Activated CD8-positive, alpha-beta memory T cell treated with anti-CD3 and anti-CD28 coated beads for 36 hours (primary cell): Measurements from ENCODE around the gene ACTR3C. TPM values are rescaled to one million over a fixed set of nuclear protein-coding genes. Genes with fewer than 3 reads are reported as not detected.

Experiments used
- CTCF ChIA-PET: fragments of 350-600 bp; sonication (Branson Sonifier 250); formaldehyde crosslinking; loops from one replicate; lab custom pipeline; 2021; ENCODE audit warnings: antibody characterized with exemption; lab: Charles Lee
- POLR2A ChIA-PET: fragments of 350-600 bp; sonication (Branson Sonifier 250); formaldehyde crosslinking; loops from one replicate; lab custom pipeline; 2021; ENCODE audit warnings: antibody characterized with exemption; lab: Charles Lee
- total RNA-seq, 2 experiments: library from RNA; stranded (reverse); gene quantifications; one replicate each; pipeline ENCODE4 v1.2.3, GENCODE V29; 2021

ACTR3C gene
- total RNA-seq, 2 experiments from 2014 or later, result 4.7 to 7.3 TPM

DNA sequence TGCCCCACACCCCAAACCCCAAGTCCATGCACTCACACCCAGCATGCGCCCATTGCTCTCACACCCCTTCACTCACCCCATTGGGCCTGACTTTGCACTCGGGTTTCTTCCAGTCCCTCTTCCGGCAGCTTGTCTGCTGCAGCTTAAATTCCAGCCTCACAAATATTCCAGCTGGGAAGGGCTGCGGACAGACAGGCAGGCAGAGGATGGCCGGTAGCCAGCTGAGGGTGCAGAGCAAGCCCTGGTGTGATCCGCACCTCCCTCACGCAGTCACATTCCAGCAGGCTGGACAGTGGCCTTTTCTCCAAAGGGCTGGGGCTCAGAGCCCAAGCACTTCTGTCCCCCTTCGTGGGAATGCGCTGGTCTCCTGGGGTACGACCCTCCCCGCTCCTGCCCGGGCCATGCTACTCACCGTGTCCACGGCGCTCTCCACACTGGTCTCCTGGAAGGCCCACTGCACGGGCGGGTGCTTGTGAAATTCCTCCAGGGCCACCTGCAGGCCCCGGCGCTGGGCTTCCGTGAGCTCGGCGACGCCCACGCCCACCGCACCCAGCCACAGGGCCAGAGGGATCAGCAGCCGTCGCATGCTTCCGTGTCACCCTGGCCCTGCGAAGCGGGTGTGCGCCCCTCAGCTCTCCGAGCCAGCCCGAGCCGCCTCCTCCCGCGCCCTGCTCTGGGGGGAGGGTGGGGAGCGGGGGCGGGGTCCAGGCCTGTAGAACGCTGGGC lies 16.8 kb upstream of the ACTR3C start:
- ChIA-PET POLR2A (no interaction called here), CTCF (no interaction called here)

GRCh38 chr7:150339409-150339809 lies 16.1 kb upstream of the ACTR3C start:
- ChIA-PET POLR2A (no interaction called here), CTCF (no interaction called here)

GRCh38 chr7:150338166-150338829 lies 15.0 kb upstream of the ACTR3C start:
- ChIA-PET CTCF (no interaction called here), POLR2A (no interaction called here)

- POLR2A ChIA-PET, result no interaction called here
- CTCF ChIA-PET, result no interaction called here
Observed at GRCh38 chr7:150337659-150338081, 14.3 kb upstream of the ACTR3C start.

DNA sequence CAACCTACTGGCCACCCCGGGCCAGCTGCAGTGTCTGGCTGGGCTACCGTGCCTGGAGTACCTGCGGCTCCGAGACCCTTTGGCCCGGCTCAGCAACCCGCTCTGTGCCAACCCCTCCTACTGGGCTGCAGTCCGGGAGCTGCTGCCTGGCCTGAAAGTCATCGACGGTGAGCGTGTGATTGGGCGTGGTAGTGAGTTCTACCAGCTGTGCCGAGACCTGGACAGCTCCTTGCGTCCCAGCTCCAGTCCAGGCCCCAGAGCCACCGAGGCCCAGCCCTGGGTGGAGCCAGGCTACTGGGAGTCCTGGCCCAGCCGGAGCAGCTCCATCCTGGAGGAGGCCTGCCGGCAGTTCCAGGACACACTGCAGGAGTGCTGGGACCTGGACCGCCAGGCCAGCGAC lies 13.8 kb upstream of the ACTR3C start:
- POLR2A ChIA-PET, result no interaction called here
- CTCF ChIA-PET, result no interaction called here

DNA sequence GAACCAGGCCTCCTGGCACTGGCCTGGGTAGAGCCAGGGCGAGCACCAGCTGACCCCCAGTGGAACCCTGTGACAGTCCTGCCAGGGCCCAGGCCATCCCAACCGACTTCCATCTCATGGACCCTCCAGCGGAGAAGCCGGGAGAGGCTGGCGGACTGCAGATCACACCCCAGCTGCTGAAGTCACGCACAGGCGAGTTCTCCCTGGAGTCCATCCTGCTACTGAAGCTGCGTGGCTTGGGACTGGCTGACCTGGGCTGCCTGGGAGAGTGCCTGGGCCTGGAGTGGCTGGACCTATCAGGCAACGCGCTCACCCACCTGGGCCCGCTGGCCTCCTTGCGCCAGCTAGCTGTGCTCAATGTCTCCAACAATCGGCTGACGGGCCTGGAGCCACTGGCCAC lies 13.4 kb upstream of the ACTR3C start:
- CTCF ChIA-PET, result no interaction called here
- POLR2A ChIA-PET, result no interaction called here

GRCh38 chr7:150335774-150336112 lies 12.4 kb upstream of the ACTR3C start:
- POLR2A ChIA-PET, result no interaction called here
- CTCF ChIA-PET, result interaction anchor here (0.8 kb wide), 1 partner anchor 20 kb away, joined by 4 read pairs; no protein-coding TSS in a partner anchor

DNA sequence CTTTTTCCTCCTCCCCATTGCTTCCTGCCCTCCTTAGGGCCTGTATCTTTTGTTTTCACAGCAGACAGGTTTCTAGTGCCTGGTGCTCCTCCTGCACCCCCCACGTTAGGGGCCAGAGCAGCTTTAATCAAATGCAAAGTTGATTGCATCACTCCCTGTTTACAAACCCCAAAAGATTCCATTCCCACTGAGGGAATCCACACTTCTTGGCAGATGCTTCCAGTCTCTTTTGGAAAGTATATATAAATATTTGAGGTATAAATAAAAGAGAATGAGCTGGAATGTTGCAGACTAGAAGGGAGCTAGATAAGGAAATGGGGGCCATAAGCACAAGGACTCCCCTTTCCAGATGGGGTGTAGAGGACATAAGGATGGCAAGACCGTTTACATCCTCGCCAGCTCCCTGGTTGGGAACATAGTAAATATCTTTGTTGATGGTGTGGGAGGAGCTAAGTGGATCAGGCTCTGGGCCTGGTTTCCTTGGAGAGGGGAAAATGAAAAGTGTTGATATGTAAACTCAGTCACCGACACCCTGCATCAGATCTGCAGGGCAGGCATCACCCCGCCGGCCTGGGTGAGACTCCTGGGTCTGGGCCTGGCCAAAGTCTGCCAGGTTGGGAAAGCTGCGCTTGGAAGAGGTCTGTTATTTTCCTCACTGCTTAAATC lies 11.9 kb upstream of the ACTR3C start:
- ChIA-PET POLR2A (no interaction called here), CTCF (no interaction called here)

DNA sequence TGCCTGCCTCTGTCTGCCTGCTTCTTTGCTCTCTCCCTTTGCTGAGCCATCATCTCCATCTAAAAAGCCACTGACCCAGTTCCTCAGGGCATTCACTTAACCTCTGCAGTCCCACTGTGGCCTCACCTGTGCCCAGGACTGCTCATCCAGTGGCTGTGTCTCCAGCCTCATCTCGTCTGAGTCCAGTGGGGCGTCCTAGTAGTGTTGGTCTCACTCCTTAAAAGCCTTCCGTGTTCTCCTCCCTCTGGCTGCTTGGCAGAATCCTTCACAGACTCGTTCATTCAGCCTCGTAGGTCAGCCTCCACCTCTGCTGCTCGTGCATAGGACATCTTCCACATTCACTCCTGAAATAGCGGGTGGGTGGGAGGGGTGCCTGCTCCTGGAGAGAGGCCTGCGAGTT lies 10.8 kb upstream of the ACTR3C start:
- ChIA-PET CTCF (no interaction called here), POLR2A (no interaction called here)

- CTCF ChIA-PET, result no interaction called here
- POLR2A ChIA-PET, result no interaction called here
Observed at GRCh38 chr7:150333659-150334058, 10.3 kb upstream of the ACTR3C start.

- CTCF ChIA-PET, result no interaction called here
Observed at GRCh38 chr7:150332852-150333635, 9.7 kb upstream of the ACTR3C start.

DNA sequence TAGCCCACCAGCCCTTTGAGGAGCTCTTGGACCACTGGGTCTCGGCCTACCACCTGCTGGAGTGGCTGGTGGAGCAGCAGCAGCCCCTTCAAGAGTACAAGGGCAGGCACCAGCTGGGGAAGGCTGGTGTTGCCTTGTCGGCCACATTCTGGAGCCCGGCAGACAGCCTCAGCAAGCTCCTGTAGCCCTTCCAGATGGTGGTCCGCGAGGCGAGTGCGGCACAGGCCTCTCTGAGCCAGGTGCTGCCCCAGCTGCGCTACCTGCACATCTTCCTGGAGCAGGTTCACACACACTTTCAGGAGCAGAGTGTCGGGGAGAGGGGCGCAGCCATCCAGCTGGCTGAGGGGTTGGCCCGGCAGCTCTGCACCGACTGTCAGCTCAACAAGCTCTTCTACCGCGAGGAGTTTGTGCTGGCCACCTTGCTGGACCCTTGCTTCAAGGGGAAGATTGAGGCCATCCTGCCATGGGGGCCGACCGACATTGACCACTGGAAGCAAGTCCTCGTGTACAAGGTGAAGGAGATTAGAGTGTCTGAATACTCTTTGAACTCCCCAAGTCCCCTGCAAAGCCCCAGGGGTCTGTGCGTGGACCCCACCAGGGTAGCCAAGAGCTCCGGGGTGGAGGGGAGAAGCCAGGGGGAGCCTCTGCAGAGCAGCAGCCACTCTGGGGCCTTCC lies 7.0 kb upstream of the ACTR3C start:
- ChIA-PET CTCF (no interaction called here), POLR2A (no interaction called here)

More at GRCh38 chr7:150332852-150333635, 9.7 kb upstream of the ACTR3C start:
- POLR2A ChIA-PET, result no interaction called here

- ChIA-PET POLR2A (no interaction called here), CTCF (no interaction called here)
Observed at GRCh38 chr7:150329331-150330120, 6.2 kb upstream of the ACTR3C start.

DNA sequence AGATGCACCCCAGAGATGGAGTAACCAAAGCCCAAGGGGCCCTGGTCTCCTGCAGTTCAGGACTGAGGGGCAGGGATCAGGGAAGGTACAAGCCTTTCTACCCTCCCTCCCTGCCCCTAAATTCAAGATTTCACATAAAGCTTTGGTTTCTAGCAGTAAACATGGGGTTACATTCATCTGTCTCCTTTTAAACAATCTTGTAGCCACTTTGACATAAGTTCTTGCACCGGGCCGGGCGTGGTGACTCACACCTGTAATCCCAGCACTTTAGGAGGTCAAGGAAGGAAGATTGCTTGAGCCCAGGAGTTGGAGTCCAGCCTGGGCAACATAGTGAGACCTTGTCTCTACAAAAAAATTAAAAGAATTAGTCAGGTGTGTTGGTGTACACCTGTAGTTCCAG lies 4.0 kb upstream of the ACTR3C start:
- ChIA-PET POLR2A (no interaction called here), CTCF (no interaction called here)

GRCh38 chr7:150326657-150327268 lies 3.4 kb upstream of the ACTR3C start:
- CTCF ChIA-PET, result interaction anchor here (0.7 kb wide), 1 partner anchor 442 kb away, joined by 3 read pairs; no protein-coding TSS in a partner anchor
- POLR2A ChIA-PET, result no interaction called here

DNA sequence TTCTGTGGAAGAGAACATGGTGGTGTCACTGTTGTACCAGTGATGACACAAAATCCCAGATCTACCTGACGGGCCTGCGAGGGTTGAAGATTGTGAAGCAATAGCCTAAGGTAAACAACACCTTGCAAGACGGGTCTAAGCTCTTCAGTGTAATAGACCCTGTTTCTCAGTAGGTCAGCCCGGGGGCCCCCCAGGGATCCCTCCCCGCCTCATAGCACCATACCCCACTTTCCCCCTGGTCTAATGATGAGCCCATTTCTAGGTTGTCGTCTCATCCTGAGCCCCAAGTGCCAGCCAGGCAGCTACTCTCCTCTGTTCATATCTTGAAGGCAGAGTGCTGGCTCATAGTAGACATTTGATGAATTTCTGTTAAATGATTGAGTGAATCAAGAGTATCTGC lies 2.6 kb upstream of the ACTR3C start:
- ChIA-PET CTCF (interaction anchor here (0.7 kb wide), 1 partner anchor 441 kb away, joined by 3 read pairs; no protein-coding TSS in a partner anchor), POLR2A (no interaction called here)

DNA sequence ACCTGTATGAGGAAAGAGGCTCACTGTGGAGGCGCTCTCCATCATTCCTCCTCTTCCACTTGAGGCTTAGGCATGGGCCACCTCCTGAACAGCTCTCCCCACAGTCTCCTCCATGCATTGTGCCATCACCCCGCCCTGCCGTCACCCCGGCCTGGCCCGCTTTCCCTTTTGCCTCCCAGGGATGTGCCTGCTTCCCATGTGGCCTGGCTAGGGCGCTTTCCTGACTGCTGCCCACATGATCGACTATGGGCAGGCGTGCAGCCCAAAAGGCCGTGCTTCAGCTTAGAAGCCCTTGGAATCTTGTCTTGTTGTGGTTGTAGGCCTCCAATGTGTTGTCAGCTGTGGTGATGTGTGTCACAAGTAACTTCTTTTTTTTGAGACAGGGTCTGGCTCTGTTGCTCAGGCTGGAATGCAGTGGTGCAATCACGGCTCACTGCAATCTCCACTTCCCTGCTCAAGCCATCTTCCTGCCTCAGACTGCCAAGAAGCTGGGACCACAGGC lies 1.8 kb upstream of the ACTR3C start:
- POLR2A ChIA-PET, result no interaction called here

More for the DNA sequence above, 1.8 kb upstream of the ACTR3C start:
- CTCF ChIA-PET, result no interaction called here
